A673 (cell line): ENCODE measurements around the gene SIGLEC7.

Experiments
- EZH2 ChIP-seq: fragments of 200-600 bp; sonication (generic); IDR thresholded peaks from 2 replicates; pipeline ENCODE4 v1.6.1; 2017; ENCODE audit warnings: borderline replicate concordance, low read depth, mild to moderate bottlenecking, mixed read lengths, antibody characterized with exemption, low read length; ENCODE audit not compliant: poor library complexity, severe bottlenecking
- TF ChIP-seq, protein P1 (sequence below): fragments of 300-800, 200-600 bp; sonication (generic); conservative IDR thresholded peaks from 2 replicates; pipeline ENCODE4 v1.5.1; 2017; ENCODE audit warnings: low read depth, mild to moderate bottlenecking, antibody characterized with exemption, low read length, moderate library complexity, mixed read lengths

DNA sequence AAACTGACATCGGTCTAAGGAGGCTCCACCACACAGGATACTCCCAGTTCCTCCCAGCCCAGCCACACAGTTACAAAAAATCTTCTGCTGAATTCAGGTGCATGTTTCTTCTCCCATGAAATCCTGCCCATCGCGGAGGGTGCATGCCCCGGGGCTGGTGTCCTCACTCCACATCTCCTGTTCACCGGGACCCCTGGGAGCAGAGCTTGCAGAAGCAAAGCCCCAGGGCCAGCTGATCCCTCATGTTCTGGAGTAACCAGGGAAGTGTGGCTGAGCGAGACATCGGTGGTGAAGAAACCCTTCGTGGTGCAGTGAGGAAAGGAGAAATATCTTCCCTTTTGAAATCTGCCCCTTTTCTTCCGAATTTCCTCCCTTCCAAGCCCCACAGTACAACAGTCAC lies 18.3 kb upstream of the SIGLEC7 start:
- TF ChIP-seq, protein P1, sequence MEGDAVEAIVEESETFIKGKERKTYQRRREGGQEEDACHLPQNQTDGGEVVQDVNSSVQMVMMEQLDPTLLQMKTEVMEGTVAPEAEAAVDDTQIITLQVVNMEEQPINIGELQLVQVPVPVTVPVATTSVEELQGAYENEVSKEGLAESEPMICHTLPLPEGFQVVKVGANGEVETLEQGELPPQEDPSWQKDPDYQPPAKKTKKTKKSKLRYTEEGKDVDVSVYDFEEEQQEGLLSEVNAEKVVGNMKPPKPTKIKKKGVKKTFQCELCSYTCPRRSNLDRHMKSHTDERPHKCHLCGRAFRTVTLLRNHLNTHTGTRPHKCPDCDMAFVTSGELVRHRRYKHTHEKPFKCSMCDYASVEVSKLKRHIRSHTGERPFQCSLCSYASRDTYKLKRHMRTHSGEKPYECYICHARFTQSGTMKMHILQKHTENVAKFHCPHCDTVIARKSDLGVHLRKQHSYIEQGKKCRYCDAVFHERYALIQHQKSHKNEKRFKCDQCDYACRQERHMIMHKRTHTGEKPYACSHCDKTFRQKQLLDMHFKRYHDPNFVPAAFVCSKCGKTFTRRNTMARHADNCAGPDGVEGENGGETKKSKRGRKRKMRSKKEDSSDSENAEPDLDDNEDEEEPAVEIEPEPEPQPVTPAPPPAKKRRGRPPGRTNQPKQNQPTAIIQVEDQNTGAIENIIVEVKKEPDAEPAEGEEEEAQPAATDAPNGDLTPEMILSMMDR, result no peak
- TF ChIP-seq EZH2, result no peak
